ENCODE data around the gene ST6GAL2. TPM values are rescaled to one million over a fixed set of nuclear protein-coding genes. Genes with fewer than 3 reads are reported as not detected.

The ST6GAL2 gene
- total RNA-seq, 1 donor: 0.36 TPM

- DNase-seq (ENCODE audit: insufficient read length, low spot score, missing footprints): no peak
- Histone ChIP-seq H3K4me3 (ENCODE audit: insufficient read depth, low read length) (no peak overlapping the region), H4K20me1 (ENCODE audit: insufficient read depth, low read length) (no peaks in the 10 kb centered on the region), H3K79me2 (ENCODE audit: insufficient read depth, low read length) (no peaks in the 10 kb centered on the region), H3K27ac (ENCODE audit: low read depth, low read length) (no peak overlapping the region), H3K27me3 (ENCODE audit: insufficient read depth, low read length) (no peaks in the 10 kb centered on the region), H2AFZ (ENCODE audit: low read length) (no peak overlapping the region), H3K9me3 (ENCODE audit: low read depth, low read length) (no peaks in the 10 kb centered on the region), H3K36me3 (ENCODE audit: insufficient read depth, low read length) (no peaks in the 10 kb centered on the region), H3K4me1 (ENCODE audit: insufficient read depth, low read length) (no peaks in the 10 kb centered on the region), H3K4me2 (ENCODE audit: insufficient read depth, low read length) (no peak overlapping the region)
- no peak for TF ChIP-seq CTCF (IDR thresholded peaks at IDR 0.05; ENCODE audit: extremely low read depth, low read depth, low read length)
Measured at GRCh38 chr2:106816974-106817373, 69.0 kb downstream of the ST6GAL2 start.

GRCh38 chr2:106812841-106813240 is 73.1 kb downstream of the ST6GAL2 start:
- Histone ChIP-seq H2AFZ (ENCODE audit: low read length) (no peak overlapping the region), H3K4me2 (ENCODE audit: insufficient read depth, low read length) (no peak overlapping the region), H3K27me3 (ENCODE audit: insufficient read depth, low read length) (no peaks in the 10 kb centered on the region), H3K9me3 (ENCODE audit: low read depth, low read length) (no peaks in the 10 kb centered on the region), H3K27ac (ENCODE audit: low read depth, low read length) (no peak overlapping the region), H3K4me1 (ENCODE audit: insufficient read depth, low read length) (no peaks in the 10 kb centered on the region), H3K4me3 (ENCODE audit: insufficient read depth, low read length) (no peak overlapping the region), H3K36me3 (ENCODE audit: insufficient read depth, low read length) (no peaks in the 10 kb centered on the region), H4K20me1 (ENCODE audit: insufficient read depth, low read length) (no peaks in the 10 kb centered on the region), H3K79me2 (ENCODE audit: insufficient read depth, low read length) (no peaks in the 10 kb centered on the region)
- no peak for DNase-seq (ENCODE audit: insufficient read length, low spot score, missing footprints)
- TF ChIP-seq CTCF (IDR thresholded peaks at IDR 0.05; ENCODE audit: extremely low read depth, low read depth, low read length): no peak

- Histone ChIP-seq H3K79me2 (ENCODE audit: insufficient read depth, low read length) (no peaks in the 10 kb centered on the region), H3K36me3 (ENCODE audit: insufficient read depth, low read length) (no peaks in the 10 kb centered on the region), H4K20me1 (ENCODE audit: insufficient read depth, low read length) (no peaks in the 10 kb centered on the region), H3K9me3 (ENCODE audit: low read depth, low read length) (no peaks in the 10 kb centered on the region), H3K4me3 (ENCODE audit: insufficient read depth, low read length) (no peak overlapping the region), H2AFZ (ENCODE audit: low read length) (no peak overlapping the region), H3K27me3 (ENCODE audit: insufficient read depth, low read length) (no peaks in the 10 kb centered on the region), H3K27ac (ENCODE audit: low read depth, low read length) (no peak overlapping the region), H3K4me2 (ENCODE audit: insufficient read depth, low read length) (no peak overlapping the region), H3K4me1 (ENCODE audit: insufficient read depth, low read length) (no peaks in the 10 kb centered on the region)
- no peak for TF ChIP-seq CTCF (IDR thresholded peaks at IDR 0.05; ENCODE audit: extremely low read depth, low read depth, low read length)
- DNase-seq (ENCODE audit: insufficient read length, low spot score, missing footprints): no peak
Measured at GRCh38 chr2:106812383-106812782, 73.6 kb downstream of the ST6GAL2 start.

- no peak for TF ChIP-seq CTCF (IDR thresholded peaks at IDR 0.05; ENCODE audit: extremely low read depth, low read depth, low read length)
- Histone ChIP-seq H3K4me3 (ENCODE audit: insufficient read depth, low read length) (no peak overlapping the region), H3K27ac (ENCODE audit: low read depth, low read length) (no peak overlapping the region), H3K36me3 (ENCODE audit: insufficient read depth, low read length) (no peaks in the 10 kb centered on the region), H3K4me2 (ENCODE audit: insufficient read depth, low read length) (no peak overlapping the region), H3K27me3 (ENCODE audit: insufficient read depth, low read length) (no peaks in the 10 kb centered on the region), H3K9me3 (ENCODE audit: low read depth, low read length) (no peaks in the 10 kb centered on the region), H2AFZ (ENCODE audit: low read length) (no peak overlapping the region), H3K79me2 (ENCODE audit: insufficient read depth, low read length) (no peaks in the 10 kb centered on the region), H3K4me1 (ENCODE audit: insufficient read depth, low read length) (no peaks in the 10 kb centered on the region), H4K20me1 (ENCODE audit: insufficient read depth, low read length) (no peaks in the 10 kb centered on the region)
- no peak for DNase-seq (ENCODE audit: insufficient read length, low spot score, missing footprints)
Measured at GRCh38 chr2:106805716-106806115, 80.3 kb downstream of the ST6GAL2 start.

Data from osteoblast (primary cell).